HG03521 (cell line): ENCODE results near the gene KPNA2.
"Not testable (repeated sequence)": the region's sequence is repeated elsewhere in the genome, so short reads cannot be mapped to it uniquely, and the experiment has no call there.

ENCODE experiments used
- ATAC-seq: cut with Tn5 transposase; IDR thresholded peaks from one replicate; pipeline ENCODE4 v1.9.1; 2021; ENCODE audit warnings: mild to moderate bottlenecking, moderate library complexity; ENCODE audit not compliant: unreplicated experiment

KPNA2 gene

GRCh38 chr17:68035523-68036303 is at the start of gene KPNA2:
Gene KPNA2 (plus strand): TSS chr17:68035735. CDS start chr17:68037133, 1,398 bp downstream.
- peak; percentile 90 for ATAC-seq

DNA sequence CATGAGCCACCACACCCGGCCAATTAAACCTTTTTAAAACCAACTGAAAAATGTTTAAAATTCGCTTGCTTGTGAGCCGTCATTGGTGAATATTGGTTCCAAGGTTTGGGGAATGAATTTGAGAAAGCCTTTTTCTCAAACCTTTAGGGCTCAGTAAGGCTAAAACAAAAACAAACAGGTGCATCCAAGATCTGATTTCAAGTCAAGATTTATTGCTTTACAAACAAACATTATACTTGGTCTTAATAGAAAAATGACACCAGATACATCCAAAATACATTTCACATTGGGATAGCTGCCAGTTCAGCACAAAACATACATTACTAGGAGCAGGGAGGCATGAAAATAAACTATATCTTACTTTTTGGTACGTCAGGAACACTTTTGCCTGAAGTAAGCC is 44.6 kb upstream of the KPNA2 start:
- ATAC-seq = no peak

DNA sequence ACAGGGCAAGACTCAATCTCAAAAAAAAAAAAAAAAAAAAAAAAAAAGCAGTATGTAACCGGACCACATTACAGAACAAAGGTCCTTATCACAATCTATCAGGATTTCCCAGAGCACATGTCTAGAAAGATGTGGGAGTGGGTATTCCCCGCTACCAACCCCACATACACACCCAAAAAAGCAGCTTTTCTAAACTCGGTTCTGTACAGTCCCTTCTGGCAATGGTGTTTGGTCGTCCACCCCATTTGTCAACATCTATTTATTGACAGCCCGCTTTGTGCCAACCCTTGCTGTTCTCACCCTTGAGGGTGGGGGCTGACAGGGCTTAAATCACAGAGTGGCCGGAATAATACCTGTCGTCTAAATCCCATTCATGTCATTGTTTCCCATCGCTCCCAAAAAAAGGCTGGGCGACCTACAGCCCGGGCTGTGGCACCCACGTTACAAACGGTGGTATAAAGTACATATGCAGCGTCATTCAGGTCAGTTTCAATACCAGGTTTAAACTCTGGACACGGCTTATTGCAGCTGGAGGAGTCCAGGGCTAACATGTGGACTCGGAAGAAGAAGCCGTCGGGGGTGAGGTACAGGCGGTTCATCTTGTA is 42.9 kb upstream of the KPNA2 start:
- no peak for ATAC-seq

GRCh38 chr17:67993153-67993997 is 42.2 kb upstream of the KPNA2 start:
- peak; percentile 84 for ATAC-seq

DNA sequence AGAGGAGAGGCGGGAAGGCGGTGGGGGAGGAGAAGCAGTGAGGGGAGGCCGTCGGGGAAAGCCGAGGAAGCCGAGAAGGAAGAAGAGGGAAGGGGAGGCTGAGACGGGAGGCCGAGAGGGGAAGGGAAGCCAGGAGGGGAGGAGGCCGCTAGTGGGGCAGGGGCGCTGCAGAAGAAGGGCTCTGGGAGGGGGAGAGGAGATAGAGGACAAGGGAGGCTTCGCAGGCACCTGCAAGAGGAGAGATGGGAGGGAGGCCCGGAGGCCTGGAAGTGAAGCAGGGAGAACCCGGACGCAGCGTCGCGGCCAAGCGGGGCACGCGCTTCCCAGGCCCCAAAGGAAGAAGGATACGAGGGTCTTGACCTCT is 41.6 kb upstream of the KPNA2 start:
- ATAC-seq = peak; percentile 2

- ATAC-seq = no peak
Observed at GRCh38 chr17:67994817-67995569, 40.5 kb upstream of the KPNA2 start.

DNA sequence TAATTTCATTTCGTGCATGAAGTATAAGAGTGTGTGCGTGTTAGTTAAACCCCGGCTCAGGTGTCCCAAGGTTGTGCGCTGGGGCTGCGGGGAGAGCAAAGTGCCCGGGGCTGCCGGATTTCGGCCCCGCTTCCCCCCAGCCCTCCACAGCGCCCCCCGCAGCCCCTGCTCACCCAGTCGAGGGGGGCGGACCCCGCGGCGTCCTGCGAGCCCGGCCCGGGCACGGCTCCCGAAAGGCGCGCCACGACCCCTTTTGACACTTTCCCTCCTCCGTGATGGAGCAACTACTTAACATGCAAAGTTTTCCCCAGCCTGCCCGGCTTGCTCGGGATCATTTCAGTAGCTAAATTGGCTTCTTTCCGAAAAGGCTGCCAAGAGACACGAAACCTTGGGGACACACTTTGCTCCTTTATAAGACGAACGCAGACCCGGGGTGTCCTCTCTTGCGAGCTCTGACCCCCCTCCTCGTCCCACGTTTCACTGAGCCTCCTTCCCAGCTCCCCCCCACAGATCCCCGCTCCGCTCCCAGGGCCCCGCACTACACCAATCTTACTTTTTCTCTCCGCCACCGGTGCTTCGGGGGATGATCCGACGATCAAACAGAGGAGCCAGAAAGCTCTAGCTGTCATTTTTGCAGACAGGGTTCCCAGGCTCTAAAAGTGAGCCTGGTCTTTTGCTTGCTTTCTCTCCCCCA is 39.8 kb upstream of the KPNA2 start:
- ATAC-seq = no peak

DNA sequence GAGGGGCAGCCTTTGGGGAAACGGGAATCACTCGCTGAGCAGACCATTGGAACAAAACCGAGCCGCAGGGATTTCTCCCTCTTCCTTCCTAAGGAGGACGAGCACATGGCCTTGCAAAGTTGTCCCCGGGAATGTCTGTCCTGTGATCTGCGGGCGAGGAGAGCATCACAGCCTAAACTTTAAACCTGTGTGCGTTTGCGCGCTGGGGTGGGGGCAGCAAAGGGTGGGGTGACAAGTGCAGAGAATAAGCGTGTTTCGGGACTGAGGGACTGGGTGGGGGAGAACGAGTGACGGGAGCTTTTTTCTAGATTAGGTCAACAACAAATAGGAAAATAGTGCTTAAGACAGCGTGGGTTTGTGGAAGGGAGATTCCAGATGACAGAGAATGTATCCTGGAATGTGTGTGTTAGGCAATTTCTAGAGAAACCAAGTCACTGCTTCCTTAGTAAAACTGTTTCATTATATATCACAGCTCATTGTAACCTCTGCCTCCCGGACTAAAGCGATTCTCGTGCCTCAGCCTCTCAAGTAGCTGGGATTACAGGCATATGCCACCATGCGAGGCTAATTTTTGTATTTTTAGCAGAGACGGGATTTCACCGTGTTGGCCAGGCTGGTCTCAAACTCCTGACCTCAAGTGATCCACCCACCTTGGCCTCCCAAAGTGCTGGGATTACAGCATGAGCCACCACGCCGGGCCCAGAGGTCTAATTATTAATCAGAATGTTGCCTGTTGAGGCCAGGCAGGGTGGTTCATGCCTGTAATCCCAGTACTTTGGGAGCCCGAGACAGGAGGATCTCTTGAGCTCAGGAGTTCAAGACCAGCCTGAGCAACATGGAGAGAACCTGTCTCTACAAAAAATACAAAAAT is 39.0 kb upstream of the KPNA2 start, which contains the start of gene C17orf58:
C17orf58 (minus strand) TSS at position 169 of the 871 bp plus-strand sequence. CDS start 271 bp downstream, outside the sequence.
- ATAC-seq = not testable (repeated sequence)

DNA sequence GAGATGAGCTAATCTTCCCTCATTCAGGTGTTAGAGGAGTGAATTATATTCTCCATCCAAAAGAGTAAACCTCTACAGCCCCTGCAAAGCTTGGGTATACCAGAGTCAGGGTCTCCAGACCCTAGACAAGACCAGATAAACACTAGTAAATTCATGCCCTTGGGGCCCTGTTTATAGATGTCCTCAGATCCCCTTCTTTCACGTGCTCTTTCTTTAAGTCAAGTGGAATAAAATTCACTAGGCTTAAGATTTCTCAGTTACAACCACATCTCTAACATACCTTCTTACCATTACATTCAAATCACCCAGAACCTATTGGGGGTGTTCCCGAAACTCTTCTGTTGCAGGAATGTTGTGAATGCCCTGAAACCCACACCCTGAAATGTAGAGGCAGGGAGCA is 37.1 kb upstream of the KPNA2 start:
- ATAC-seq = no peak

DNA sequence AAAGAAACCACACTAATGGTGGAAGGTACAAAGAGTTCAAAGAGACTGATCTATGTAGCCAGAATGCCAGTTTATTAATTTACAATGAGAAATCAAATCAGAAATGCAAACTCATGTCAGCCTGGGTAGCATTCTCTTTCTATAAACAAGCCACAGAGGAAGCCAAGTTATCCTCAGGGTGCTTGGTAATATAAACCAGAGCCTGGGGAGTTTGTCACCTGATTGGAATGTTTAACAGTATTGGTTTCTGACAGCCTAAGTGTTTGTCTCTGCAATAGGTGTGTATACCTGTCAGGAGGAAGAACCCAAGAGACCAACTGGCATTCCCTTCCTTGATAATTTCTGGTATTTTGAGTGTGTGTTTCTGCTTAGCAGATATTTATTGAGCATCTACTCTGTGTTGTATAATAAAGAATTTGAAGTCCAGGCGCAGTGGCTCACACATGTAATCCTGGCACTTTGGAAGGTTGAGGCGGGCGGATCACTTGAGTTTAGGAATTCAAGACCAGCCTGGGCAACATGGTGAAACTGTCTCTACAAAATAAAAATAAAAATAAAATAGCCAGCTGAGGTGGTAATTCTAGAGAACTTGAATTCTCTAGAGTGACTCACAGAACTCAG is 36.1 kb upstream of the KPNA2 start:
- no peak for ATAC-seq

DNA sequence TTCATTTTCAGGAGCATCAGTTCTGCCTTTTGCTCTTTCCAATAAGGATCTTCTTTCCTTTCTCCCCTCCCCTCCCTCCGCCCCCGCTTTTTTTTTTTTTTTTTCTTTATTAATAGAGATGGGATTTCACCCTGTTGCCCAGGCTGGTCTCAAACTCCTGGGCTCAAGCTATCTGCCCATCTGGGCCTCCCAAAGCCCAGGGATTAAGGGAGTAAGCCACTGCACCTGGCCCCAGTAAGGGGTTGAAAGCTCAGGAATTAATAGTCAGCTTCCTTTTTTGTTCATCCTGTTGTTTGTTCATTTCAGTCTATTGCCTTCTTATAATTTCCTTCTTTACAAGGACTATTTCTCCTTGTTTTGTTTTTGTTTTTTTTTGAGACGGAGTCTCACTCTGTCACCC is 31.3 kb upstream of the KPNA2 start:
- no peak for ATAC-seq

GRCh38 chr17:68006797-68007196 is 28.7 kb upstream of the KPNA2 start:
- ATAC-seq = no peak

DNA sequence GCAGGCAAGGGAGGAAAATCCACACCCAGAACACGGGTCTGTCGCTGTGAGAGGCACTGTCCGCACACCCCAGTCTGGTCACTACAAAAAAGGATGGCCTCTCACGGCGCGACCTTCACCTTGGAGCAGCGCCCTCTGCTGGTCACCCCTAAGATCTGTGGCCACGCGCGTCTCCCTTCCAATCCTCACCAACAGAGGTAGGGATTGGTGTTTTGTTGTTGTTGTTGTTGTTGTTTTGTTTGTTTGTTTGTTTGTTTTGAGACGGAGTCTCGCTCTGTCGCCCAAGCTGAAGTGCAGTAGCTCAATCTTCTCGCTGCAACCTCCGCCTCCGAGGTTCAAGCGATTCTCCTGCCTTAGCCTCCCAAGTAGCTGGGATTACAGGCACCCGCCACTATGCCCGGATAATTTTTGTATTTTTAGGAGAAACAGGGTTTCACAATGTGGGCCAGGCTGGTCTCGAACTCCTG is 24.3 kb upstream of the KPNA2 start:
- no peak for ATAC-seq

DNA sequence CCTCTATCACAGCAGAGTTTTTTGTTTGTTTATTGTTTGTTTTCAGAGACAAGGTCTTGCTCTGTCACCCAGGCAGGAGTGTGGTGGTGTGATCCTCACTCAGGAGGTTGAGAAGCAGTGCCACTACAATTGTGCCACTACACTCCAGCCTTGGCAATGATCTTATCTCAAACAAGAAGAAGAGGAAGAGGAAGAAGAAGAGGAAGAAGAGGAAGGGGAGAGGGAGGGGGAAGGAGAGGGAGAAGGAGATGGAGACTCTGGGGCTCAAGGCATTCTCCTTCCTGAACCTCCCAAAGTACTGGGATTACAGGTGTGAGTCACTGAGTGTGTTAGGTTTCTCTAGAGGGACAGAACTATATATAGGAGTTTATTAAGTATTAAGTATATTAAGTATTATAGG is 22.1 kb upstream of the KPNA2 start:
- no peak for ATAC-seq

GRCh38 chr17:68015081-68015723 is 20.3 kb upstream of the KPNA2 start:
- no peak for ATAC-seq

GRCh38 chr17:68016838-68017237 is 18.7 kb upstream of the KPNA2 start:
- no peak for ATAC-seq

DNA sequence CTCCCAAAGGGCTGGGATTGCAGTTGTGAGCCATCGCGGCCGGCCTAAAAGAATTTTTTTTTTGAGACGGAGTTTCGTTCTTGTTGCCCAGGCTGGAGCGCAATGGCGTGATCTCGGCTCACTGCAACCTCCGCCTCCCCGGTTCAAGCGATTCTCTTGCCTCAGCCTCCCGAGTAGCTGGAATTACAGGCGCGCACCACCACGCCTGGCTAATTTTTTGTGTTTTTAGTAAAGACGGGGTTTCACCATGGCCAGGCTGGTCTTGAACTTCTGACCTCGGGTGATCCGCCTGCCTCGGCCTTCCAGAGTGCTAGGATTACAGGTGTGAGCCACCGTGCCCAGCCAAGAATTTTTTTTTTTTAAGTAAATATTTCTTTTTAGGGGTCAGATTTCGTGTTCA is 17.0 kb upstream of the KPNA2 start:
- not testable (repeated sequence) for ATAC-seq

DNA sequence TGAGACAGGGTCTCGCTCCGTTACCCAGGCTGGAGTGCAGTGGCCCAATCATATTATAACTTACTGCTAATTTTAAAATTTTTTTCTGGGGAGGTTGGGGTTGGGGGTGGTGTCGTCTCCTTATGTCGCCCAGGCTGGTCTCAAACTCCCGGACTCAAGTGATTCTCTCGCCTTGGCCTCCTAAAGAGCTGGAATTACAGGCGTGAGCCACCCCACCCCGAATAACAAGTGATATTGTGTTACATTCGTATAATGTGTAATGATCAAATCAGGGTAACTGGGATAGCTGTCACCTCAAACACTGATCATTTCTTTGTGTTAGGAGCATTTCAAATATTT is 16.2 kb upstream of the KPNA2 start:
- no peak for ATAC-seq
